GM12878 (cell line): ENCODE data around the gene ITGA7. TPM values are rescaled to one million over a fixed set of nuclear protein-coding genes. Genes with fewer than 3 reads are reported as not detected.
A peak's percentile ranks its signal among the peaks of the same experiment; 100 is the strongest.

Experiments used
- BACH1 ChIP-seq: fragments of 450-650 bp; IDR thresholded peaks from 2 replicates; pipeline ENCODE4 v1.6.1; 2017; ENCODE audit warnings: mild to moderate bottlenecking, borderline replicate concordance
- BMI1 ChIP-seq: fragments of 450-650 bp; IDR thresholded peaks from 2 replicates; pipeline ENCODE4 v1.6.1; 2016; ENCODE audit warnings: mild to moderate bottlenecking, moderate library complexity, borderline replicate concordance
- CEBPB ChIP-seq, 2 experiments: fragments of 150-350 bp in 1 of 2; IDR thresholded peaks; 2 replicates each; pipeline ENCODE4 v1.6.1; 2012 to 2014; ENCODE audit warnings: low read depth in 2 of 2, low read length in 2 of 2, borderline replicate concordance in 1 of 2, inconsistent platforms in 1 of 2
- DPF2 ChIP-seq: fragments of 450-650 bp; IDR thresholded peaks from 2 replicates; pipeline ENCODE4 v1.6.1; 2017; ENCODE audit warnings: mild to moderate bottlenecking
- GATAD2B ChIP-seq: fragments of 450-650 bp; conservative IDR thresholded peaks from 2 replicates; pipeline ENCODE4 v1.6.1; 2017; ENCODE audit warnings: low read depth, mild to moderate bottlenecking, moderate library complexity
- MEF2A ChIP-seq: IDR thresholded peaks from 2 replicates; pipeline ENCODE4 v1.6.1; 2011; ENCODE audit warnings: low read depth, mild to moderate bottlenecking, low read length, moderate library complexity; ENCODE audit not compliant: insufficient read depth
- MTA2 ChIP-seq: fragments of 450-650 bp; IDR thresholded peaks from 2 replicates; pipeline ENCODE4 v1.6.1; 2016; ENCODE audit warnings: low read depth, mild to moderate bottlenecking, moderate library complexity
- MTA3 ChIP-seq: IDR thresholded peaks from 2 replicates; pipeline ENCODE4 v1.6.1; 2012; ENCODE audit warnings: low read length, inconsistent platforms, borderline replicate concordance
- MXI1 ChIP-seq: fragments of 150-350 bp; IDR thresholded peaks from 2 replicates; pipeline ENCODE4 v1.6.1; 2011; ENCODE audit warnings: low read depth, mild to moderate bottlenecking, inconsistent platforms, low read length, improper control_type of control experiment
- MYB ChIP-seq: fragments of 150-350 bp; IDR thresholded peaks from 2 replicates; pipeline ENCODE4 v1.6.1; 2014; ENCODE audit warnings: mild to moderate bottlenecking, low read depth, low read length, borderline replicate concordance
- POLR2A ChIP-seq: IDR thresholded peaks from 2 replicates; pipeline ENCODE4 v1.6.1; 2011; ENCODE audit warnings: low read depth, mild to moderate bottlenecking, low read length
- TAF1 ChIP-seq: IDR thresholded peaks from 2 replicates; pipeline ENCODE4 v1.6.1; 2011; ENCODE audit warnings: mild to moderate bottlenecking, low read depth, low read length, borderline replicate concordance
- TCF3 ChIP-seq: IDR thresholded peaks from 2 replicates; pipeline ENCODE4 v1.6.1; 2012; ENCODE audit warnings: low read depth, mild to moderate bottlenecking, low read length, borderline replicate concordance; ENCODE audit not compliant: insufficient read depth
- ZNF384 ChIP-seq: IDR thresholded peaks from 2 replicates; pipeline ENCODE4 v1.6.1; 2012; ENCODE audit warnings: low read depth, mild to moderate bottlenecking, low read length, improper control_type of control experiment, borderline replicate concordance
- ZNF622 ChIP-seq: fragments of 450-650 bp; IDR thresholded peaks from 2 replicates; pipeline ENCODE4 v1.6.1; 2017; ENCODE audit warnings: mild to moderate bottlenecking, inconsistent platforms
- polyA plus RNA-seq, 11 experiments: library from polyadenylated mRNA; depleted of rRNA in 4 of 11; unstranded in 6 of 11; stranded (reverse) in 5 of 11; fragments of >200 nt; fragmentation: Nextera tagmentation in 4 of 11; fragmentation: Illumina TruSeq in 1 of 11; extraction: Ambion mirVana in 4 of 11; extraction: Trizol in 1 of 11; gene quantifications; 1 replicate in 1 of 11; 2 replicates in 10 of 11; pipeline versions ENCODE4 v1.2.1 to v1.2.3, GENCODE V29; 2011 to 2016; ENCODE audit warnings: inconsistent platforms in 2 of 11, missing spikeins in 2 of 11, low read depth in 1 of 11
- total RNA-seq, 4 experiments: library from RNA; depleted of rRNA in 3 of 4; stranded (reverse); fragments of >200 nt in 3 of 4; fragmentation: Illumina TruSeq in 1 of 4; extraction: Trizol in 1 of 4; gene quantifications; 2 replicates each; pipeline versions ENCODE4 v1.2.1 to v1.2.3, GENCODE V29; 2013 to 2021
- TF ChIP-seq, protein P1 (sequence below): fragments of 450-650 bp; formaldehyde crosslinking; IDR thresholded peaks from 2 replicates; pipeline ENCODE4 v1.4.0; 2020; ENCODE audit warnings: mild to moderate bottlenecking, moderate library complexity
- TF ChIP-seq, protein P2 (sequence below): fragments of 450-650 bp; IDR thresholded peaks from 2 replicates; pipeline ENCODE4 v1.6.1; 2016; ENCODE audit warnings: mild to moderate bottlenecking
- TF ChIP-seq, protein P3 (sequence below): fragments of 450-650 bp; IDR thresholded peaks from 2 replicates; pipeline ENCODE4 v1.6.1; 2017; ENCODE audit warnings: mild to moderate bottlenecking

Gene ITGA7
- total and polyA plus RNA-seq, 10 of the 15 experiments (the other 5 are each of a cell fraction or from before 2014, with no cell fraction given) = 0.18 to 5.1 (median 1.5) TPM

DNA sequence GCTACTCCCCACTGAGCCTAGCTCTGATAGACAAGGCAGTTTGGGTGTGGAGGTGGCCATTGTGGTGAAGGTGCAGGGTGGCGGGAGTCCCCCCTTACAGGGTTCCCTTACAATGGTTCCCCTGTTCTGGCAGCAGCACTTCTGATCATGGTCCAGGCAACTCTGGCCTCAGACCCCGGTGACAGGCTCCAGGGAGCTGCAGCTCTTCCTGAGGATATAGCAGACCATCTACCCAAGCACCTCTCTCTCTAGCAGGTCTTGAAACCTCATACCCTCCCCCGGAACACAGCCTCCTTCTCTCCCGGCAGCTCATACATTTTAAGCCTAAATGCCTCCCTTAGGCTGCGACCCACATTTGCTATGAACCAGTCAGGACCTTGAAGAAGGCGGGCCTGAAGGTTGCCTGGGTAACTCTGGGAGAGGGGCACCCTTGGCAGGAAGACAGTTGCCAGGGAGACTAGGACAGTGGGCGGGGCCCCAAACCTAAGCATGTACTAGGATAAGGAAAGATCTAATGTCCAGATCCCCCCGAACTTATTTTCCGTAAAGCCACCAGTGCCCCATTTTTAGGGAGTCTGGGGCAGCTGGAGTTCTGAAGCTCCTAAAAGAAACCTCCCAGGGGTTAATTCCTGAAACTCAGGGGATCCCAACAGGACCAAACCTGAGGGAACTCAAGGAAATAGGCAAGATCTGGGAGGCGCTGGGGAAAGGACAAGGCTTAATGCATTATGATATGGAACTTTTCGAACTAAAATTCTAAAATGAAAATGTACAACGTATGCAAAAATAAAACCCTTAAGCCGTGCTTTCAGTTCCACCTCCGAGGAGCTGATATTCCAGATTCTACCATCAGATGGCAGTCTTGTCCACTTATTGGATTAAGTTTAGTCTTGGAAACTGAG, 30.7 kb upstream of the ITGA7 start (continued):
- TF ChIP-seq TAF1 (0 out of 2 replicates have a peak, but pooled peaks have one; percentile 31), CEBPB (IDR thresholded peaks at IDR 0.05; ENCODE audit: borderline replicate concordance in 1 of 2, low read depth in 2 of 2, low read length in 2 of 2) (no peak), POLR2A (no peak), ZNF384 (no peak), MEF2A (no peak), BACH1 (0 out of 2 replicates have a peak, but pooled peaks have one; percentile 17), MTA2 (no peak; the same call in 1 of the 2 replicates), BMI1 (peak; percentile 96), MXI1 (peak; percentile 97), DPF2 (peak; percentile 48), ZNF622 (no peak), MYB (no peak), MTA3 (no peak), GATAD2B (no peak), TCF3 (no peak)
- TF ChIP-seq, protein P1, sequence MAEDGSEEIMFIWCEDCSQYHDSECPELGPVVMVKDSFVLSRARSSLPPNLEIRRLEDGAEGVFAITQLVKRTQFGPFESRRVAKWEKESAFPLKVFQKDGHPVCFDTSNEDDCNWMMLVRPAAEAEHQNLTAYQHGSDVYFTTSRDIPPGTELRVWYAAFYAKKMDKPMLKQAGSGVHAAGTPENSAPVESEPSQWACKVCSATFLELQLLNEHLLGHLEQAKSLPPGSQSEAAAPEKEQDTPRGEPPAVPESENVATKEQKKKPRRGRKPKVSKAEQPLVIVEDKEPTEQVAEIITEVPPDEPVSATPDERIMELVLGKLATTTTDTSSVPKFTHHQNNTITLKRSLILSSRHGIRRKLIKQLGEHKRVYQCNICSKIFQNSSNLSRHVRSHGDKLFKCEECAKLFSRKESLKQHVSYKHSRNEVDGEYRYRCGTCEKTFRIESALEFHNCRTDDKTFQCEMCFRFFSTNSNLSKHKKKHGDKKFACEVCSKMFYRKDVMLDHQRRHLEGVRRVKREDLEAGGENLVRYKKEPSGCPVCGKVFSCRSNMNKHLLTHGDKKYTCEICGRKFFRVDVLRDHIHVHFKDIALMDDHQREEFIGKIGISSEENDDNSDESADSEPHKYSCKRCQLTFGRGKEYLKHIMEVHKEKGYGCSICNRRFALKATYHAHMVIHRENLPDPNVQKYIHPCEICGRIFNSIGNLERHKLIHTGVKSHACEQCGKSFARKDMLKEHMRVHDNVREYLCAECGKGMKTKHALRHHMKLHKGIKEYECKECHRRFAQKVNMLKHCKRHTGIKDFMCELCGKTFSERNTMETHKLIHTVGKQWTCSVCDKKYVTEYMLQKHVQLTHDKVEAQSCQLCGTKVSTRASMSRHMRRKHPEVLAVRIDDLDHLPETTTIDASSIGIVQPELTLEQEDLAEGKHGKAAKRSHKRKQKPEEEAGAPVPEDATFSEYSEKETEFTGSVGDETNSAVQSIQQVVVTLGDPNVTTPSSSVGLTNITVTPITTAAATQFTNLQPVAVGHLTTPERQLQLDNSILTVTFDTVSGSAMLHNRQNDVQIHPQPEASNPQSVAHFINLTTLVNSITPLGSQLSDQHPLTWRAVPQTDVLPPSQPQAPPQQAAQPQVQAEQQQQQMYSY (CRISPR knock-in tag) = no peak
- TF ChIP-seq, protein P2, sequence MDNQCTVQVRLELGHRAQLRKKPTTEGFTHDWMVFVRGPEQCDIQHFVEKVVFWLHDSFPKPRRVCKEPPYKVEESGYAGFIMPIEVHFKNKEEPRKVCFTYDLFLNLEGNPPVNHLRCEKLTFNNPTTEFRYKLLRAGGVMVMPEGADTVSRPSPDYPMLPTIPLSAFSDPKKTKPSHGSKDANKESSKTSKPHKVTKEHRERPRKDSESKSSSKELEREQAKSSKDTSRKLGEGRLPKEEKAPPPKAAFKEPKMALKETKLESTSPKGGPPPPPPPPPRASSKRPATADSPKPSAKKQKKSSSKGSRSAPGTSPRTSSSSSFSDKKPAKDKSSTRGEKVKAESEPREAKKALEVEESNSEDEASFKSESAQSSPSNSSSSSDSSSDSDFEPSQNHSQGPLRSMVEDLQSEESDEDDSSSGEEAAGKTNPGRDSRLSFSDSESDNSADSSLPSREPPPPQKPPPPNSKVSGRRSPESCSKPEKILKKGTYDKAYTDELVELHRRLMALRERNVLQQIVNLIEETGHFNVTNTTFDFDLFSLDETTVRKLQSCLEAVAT = peak; percentile 89
- TF ChIP-seq, protein P3, sequence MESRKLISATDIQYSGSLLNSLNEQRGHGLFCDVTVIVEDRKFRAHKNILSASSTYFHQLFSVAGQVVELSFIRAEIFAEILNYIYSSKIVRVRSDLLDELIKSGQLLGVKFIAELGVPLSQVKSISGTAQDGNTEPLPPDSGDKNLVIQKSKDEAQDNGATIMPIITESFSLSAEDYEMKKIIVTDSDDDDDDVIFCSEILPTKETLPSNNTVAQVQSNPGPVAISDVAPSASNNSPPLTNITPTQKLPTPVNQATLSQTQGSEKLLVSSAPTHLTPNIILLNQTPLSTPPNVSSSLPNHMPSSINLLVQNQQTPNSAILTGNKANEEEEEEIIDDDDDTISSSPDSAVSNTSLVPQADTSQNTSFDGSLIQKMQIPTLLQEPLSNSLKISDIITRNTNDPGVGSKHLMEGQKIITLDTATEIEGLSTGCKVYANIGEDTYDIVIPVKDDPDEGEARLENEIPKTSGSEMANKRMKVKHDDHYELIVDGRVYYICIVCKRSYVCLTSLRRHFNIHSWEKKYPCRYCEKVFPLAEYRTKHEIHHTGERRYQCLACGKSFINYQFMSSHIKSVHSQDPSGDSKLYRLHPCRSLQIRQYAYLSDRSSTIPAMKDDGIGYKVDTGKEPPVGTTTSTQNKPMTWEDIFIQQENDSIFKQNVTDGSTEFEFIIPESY = no peak
